Measurements from ENCODE around the gene CYP26A1. TPM values are rescaled to one million over a fixed set of nuclear protein-coding genes. Genes with fewer than 3 reads are reported as not detected.

CYP26A1 gene
- total and polyA plus RNA-seq, 4 donors: 0.08 to 1.4 (median 0.29) TPM; not detected in 1

- TF ChIP-seq ZBTB33 (IDR thresholded peaks at IDR 0.05) (no peak), TAF1 (conservative IDR thresholded peaks at IDR 0.05) (no peak), ATF3 (IDR thresholded peaks at IDR 0.05) (no peak), JUND (IDR thresholded peaks at IDR 0.05) (no peak), MAX (IDR thresholded peaks at IDR 0.05) (no peak), FOXA1 (IDR thresholded peaks at IDR 0.05) (no peak), EGR1 (IDR thresholded peaks at IDR 0.05; ENCODE audit: low read depth in 2 of 2) (no peak), RXRA (IDR thresholded peaks at IDR 0.05) (no peak), CTCF (IDR thresholded peaks at IDR 0.05; ENCODE audit: low read depth, low read length, missing input control) (no peak), NR2F2 (IDR thresholded peaks at IDR 0.05) (no peak), FOXA2 (IDR thresholded peaks at IDR 0.05) (no peak), SP1 (IDR thresholded peaks at IDR 0.05) (no peak), RAD21 (IDR thresholded peaks at IDR 0.05) (no peak), HNF4A (conservative IDR thresholded peaks at IDR 0.05) (no peak), YY1 (IDR thresholded peaks at IDR 0.05) (no peak), GABPA (IDR thresholded peaks at IDR 0.05 in 1 of 2, conservative IDR thresholded peaks at IDR 0.05 in 1 of 2) (no peak), REST (IDR thresholded peaks at IDR 0.05) (no peak)
- H3K9ac ChIP-seq (ENCODE audit: low read depth in 1 of 2, low read length in 2 of 2): no peak overlapping the region
- peaks cover 0 to 2% (median 0%) of the 10 kb centered on the region in 4 donors for H3K4me1 ChIP-seq (ENCODE audit: control insufficient read depth in 4 of 4, insufficient read depth in 4 of 4, low read length in 3 of 4)
- no peak overlapping the region for H3K27ac ChIP-seq (ENCODE audit: low read depth in 1 of 2, low read length in 2 of 2)
- H3K4me3 ChIP-seq (ENCODE audit: low read depth in 1 of 3, low read length in 3 of 3): no peak overlapping the region
- H3K36me3 ChIP-seq (ENCODE audit: control insufficient read depth in 4 of 4, insufficient read depth in 3 of 4, low read depth in 1 of 4, low read length in 3 of 4): no peaks in the 10 kb centered on the region
- no peaks in the 10 kb centered on the region for H3K9me3 ChIP-seq (ENCODE audit: control insufficient read depth in 4 of 4, low read length in 3 of 4)
- 88% methylated on average over 4 of the region's 4 CpGs for WGBS
- DNase-seq (ENCODE audit: low spot score): no peak
- no peaks in the 10 kb centered on the region for H3K27me3 ChIP-seq (ENCODE audit: control insufficient read depth in 4 of 4, insufficient read depth in 4 of 4, low read length in 3 of 4)
These were observed 11.7 kb downstream of the CYP26A1 start for GRCh38 chr10:93085272-93085859.

Data from liver (tissue), 9 donors.